Keratinocyte (primary cell): ENCODE results near the gene SYNE4. TPM values are rescaled to one million over a fixed set of nuclear protein-coding genes. Genes with fewer than 3 reads are reported as not detected.

Source experiments
- DNase-seq: peaks from one replicate; pipeline ENCODE4 v3.0.0-alpha.2; 2011; ENCODE audit warnings: low read depth, missing footprints, low spot score
- FAIRE-seq: peaks from 2 replicates; lab custom pipeline; 2011; peaks lifted over from hg19 to GRCh38; lab: Jason Lieb, UNC
- H2AFZ ChIP-seq: 2 replicates; pipeline ENCODE4 v1.6.0; 2012; ENCODE audit warnings: low read length, control low read depth, inconsistent platforms; ENCODE audit not compliant: control insufficient read depth
- H3K27ac ChIP-seq: 2 replicates; pipeline ENCODE4 v1.5.1; 2011; ENCODE audit warnings: low read length; ENCODE audit not compliant: control insufficient read depth, insufficient read depth
- H3K27me3 ChIP-seq: 3 replicates; pipeline ENCODE4 v1.6.0; 2011; ENCODE audit warnings: low read length; ENCODE audit not compliant: control insufficient read depth, insufficient read depth; ENCODE audit errors: extremely low read depth
- H3K36me3 ChIP-seq, 2 experiments: 2 replicates in 1 of 2; 3 replicates in 1 of 2; pipeline ENCODE4 v1.5.1; 2011; ENCODE audit warnings: low read length in 2 of 2, mild to moderate bottlenecking in 1 of 2; ENCODE audit not compliant: control insufficient read depth in 2 of 2, insufficient read depth in 2 of 2; ENCODE audit errors: extremely low read depth in 1 of 2
- H3K4me1 ChIP-seq: 3 replicates; pipeline ENCODE4 v1.5.1; 2011; ENCODE audit warnings: low read length; ENCODE audit not compliant: control insufficient read depth, insufficient read depth; ENCODE audit errors: extremely low read depth
- H3K4me2 ChIP-seq: 3 replicates; pipeline ENCODE4 v1.6.0; 2011; ENCODE audit warnings: low read depth, low read length; ENCODE audit not compliant: control insufficient read depth, insufficient read depth; ENCODE audit errors: extremely low read depth
- H3K4me3 ChIP-seq, 3 experiments: fragments of 200-600 bp in 1 of 3; sonication (generic) in 1 of 3; 2 replicates in 2 of 3; 3 replicates in 1 of 3; pipeline ENCODE4 v1.5.1; 2011 to 2016; ENCODE audit warnings: low read length in 3 of 3, mild to moderate bottlenecking in 3 of 3, control low read depth in 2 of 3, inconsistent platforms in 1 of 3, low read depth in 1 of 3, mixed read lengths in 1 of 3, mixed run types in 1 of 3, moderate library complexity in 1 of 3; ENCODE audit not compliant: control insufficient read depth in 2 of 3, insufficient read depth in 2 of 3; ENCODE audit errors: extremely low read depth in 1 of 3
- H3K79me2 ChIP-seq: 2 replicates; pipeline ENCODE4 v1.6.0; 2012; ENCODE audit warnings: low read length; ENCODE audit not compliant: control insufficient read depth, insufficient read depth
- H3K9ac ChIP-seq: 3 replicates; pipeline ENCODE4 v1.6.0; 2011; ENCODE audit warnings: low read length; ENCODE audit not compliant: control insufficient read depth, insufficient read depth; ENCODE audit errors: extremely low read depth
- H3K9me1 ChIP-seq: 3 replicates; pipeline ENCODE4 v1.6.0; 2011; ENCODE audit warnings: low read length; ENCODE audit not compliant: control insufficient read depth, insufficient read depth; ENCODE audit errors: extremely low read depth
- H3K9me3 ChIP-seq: 2 replicates; pipeline ENCODE4 v1.5.1; 2012; ENCODE audit warnings: low read depth, low read length; ENCODE audit not compliant: control insufficient read depth
- H4K20me1 ChIP-seq: 3 replicates; pipeline ENCODE4 v1.6.0; 2011; ENCODE audit warnings: low read length; ENCODE audit not compliant: control insufficient read depth, insufficient read depth; ENCODE audit errors: extremely low read depth
- EZH2 ChIP-seq: IDR thresholded peaks from one replicate; pipeline ENCODE4 v1.6.1; 2012; ENCODE audit warnings: inconsistent platforms, mild to moderate bottlenecking, low read length, moderate library complexity
- dilution Hi-C: fragments of 300-500 bp; cut with MboI; formaldehyde crosslinking; loops from one replicate; pipeline ENCODE4 v1.7.0; 2020; ENCODE audit warnings: low sequenced_read_pairs; ENCODE audit not compliant: extremely low pct_ligation_motif_present
- polyA plus RNA-seq, 5 experiments: library from polyadenylated mRNA; depleted of rRNA in 3 of 5; stranded (reverse) in 3 of 5; stranded (forward) in 1 of 5; unstranded in 1 of 5; fragments of >200 nt; gene quantifications; 1 replicate in 1 of 5; 2 replicates in 3 of 5; 3 replicates in 1 of 5; pipeline versions ENCODE4 v1.2.1 to v1.2.3, GENCODE V29; 2011 to 2012; ENCODE audit warnings: missing spikeins in 2 of 5, low read depth in 1 of 5, low replicate concordance in 1 of 5
- TF ChIP-seq, protein P1 (sequence below), 3 experiments: IDR thresholded peaks in 1 of 3; conservative IDR thresholded peaks in 1 of 3; optimal IDR thresholded peaks in 1 of 3; 2 replicates in 2 of 3; 3 replicates in 1 of 3; pipeline versions ENCODE3 to v1.5.1; 2011; ENCODE audit warnings: low read length in 3 of 3, mild to moderate bottlenecking in 3 of 3, moderate library complexity in 2 of 3, control low read depth in 1 of 3, inconsistent platforms in 1 of 3; ENCODE audit not compliant: insufficient read depth in 2 of 3; ENCODE audit errors: extremely low read depth in 1 of 3

Gene SYNE4
- polyA plus RNA-seq, 1 donor (not counting 4 experiments of a cell fraction or from before 2014, with no cell fraction given): 0.28 TPM

- Histone ChIP-seq H3K36me3 (no peaks in the 10 kb centered on the region), H3K4me3 (no peak overlapping the region), H3K79me2 (no peaks in the 10 kb centered on the region), H3K27ac (no peak overlapping the region), H4K20me1 (no peaks in the 10 kb centered on the region), H2AFZ (no peak overlapping the region), H3K4me1 (no peaks in the 10 kb centered on the region), H3K27me3 (no peaks in the 10 kb centered on the region), H3K9ac (no peak overlapping the region), H3K4me2 (no peak overlapping the region), H3K9me3 (no peaks in the 10 kb centered on the region), H3K9me1 (no peaks in the 10 kb centered on the region)
- no peak for TF ChIP-seq EZH2
- TF ChIP-seq, protein P1, sequence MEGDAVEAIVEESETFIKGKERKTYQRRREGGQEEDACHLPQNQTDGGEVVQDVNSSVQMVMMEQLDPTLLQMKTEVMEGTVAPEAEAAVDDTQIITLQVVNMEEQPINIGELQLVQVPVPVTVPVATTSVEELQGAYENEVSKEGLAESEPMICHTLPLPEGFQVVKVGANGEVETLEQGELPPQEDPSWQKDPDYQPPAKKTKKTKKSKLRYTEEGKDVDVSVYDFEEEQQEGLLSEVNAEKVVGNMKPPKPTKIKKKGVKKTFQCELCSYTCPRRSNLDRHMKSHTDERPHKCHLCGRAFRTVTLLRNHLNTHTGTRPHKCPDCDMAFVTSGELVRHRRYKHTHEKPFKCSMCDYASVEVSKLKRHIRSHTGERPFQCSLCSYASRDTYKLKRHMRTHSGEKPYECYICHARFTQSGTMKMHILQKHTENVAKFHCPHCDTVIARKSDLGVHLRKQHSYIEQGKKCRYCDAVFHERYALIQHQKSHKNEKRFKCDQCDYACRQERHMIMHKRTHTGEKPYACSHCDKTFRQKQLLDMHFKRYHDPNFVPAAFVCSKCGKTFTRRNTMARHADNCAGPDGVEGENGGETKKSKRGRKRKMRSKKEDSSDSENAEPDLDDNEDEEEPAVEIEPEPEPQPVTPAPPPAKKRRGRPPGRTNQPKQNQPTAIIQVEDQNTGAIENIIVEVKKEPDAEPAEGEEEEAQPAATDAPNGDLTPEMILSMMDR (optimal IDR thresholded peaks at IDR 0.05 in 1 of 3, IDR thresholded peaks at IDR 0.05 in 1 of 3, conservative IDR thresholded peaks at IDR 0.05 in 1 of 3; ENCODE audit: extremely low read depth in 1 of 3, insufficient read depth in 2 of 3, low read length in 3 of 3): no peak
- DNase-seq (no peak), FAIRE-seq (no peak)
- dilution Hi-C loops: no loop called here
These were observed 39.2 kb upstream of the SYNE4 start for GRCh38 chr19:36047835-36048234.

DNA sequence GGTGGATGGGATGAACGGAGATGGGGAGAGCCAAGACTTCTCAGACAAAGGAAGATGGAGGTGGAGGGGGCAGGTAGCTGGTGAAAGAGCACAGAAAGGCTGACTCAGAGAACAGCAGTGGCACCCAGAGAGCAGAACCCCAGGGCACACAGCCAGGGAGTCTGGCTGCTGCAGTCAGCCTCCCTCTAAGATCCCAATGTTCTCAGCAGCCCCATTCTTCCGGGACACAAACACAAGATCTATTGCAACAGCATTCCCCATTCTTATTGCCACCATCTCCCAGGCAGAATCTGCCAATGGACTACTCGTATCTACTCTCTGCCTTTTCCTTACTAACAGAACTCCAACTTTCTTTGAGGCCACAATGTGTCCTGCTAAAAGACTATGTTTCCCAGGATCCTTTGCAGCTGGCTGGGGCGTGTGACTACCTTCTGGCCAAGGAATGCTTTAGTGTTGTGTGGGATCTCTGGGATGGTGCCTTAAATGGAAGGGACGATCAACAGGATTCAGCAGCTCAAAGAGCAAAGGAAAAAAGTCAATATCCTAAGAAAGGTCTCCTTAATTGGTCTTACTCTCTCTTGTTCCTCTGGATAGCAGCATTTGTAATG is 37.9 kb upstream of the SYNE4 start:
- H3K4me1 ChIP-seq: peaks cover 3% of the 10 kb centered on the region
- dilution Hi-C loops: no loop called here
- no peak overlapping the region for H3K4me2 ChIP-seq
- H3K79me2 ChIP-seq: no peaks in the 10 kb centered on the region
- no peak for DNase-seq
- no peak overlapping the region for H2AFZ ChIP-seq
- no peak for TF ChIP-seq EZH2
- TF ChIP-seq, protein P1 (optimal IDR thresholded peaks at IDR 0.05 in 1 of 3, IDR thresholded peaks at IDR 0.05 in 1 of 3, conservative IDR thresholded peaks at IDR 0.05 in 1 of 3; ENCODE audit: extremely low read depth in 1 of 3, insufficient read depth in 2 of 3, low read length in 3 of 3): no peak
- no peaks in the 10 kb centered on the region for H3K9me3 ChIP-seq
- no peak overlapping the region for H3K27ac ChIP-seq
- FAIRE-seq: no peak
- no peaks in the 10 kb centered on the region for H3K9me1 ChIP-seq
- H3K9ac ChIP-seq: no peak overlapping the region
- H3K4me3 ChIP-seq: no peak overlapping the region
- H3K27me3 ChIP-seq: no peaks in the 10 kb centered on the region
- H3K36me3 ChIP-seq: no peaks in the 10 kb centered on the region
- no peaks in the 10 kb centered on the region for H4K20me1 ChIP-seq
